ENCODE results near the gene KNCN. TPM values are rescaled to one million over a fixed set of nuclear protein-coding genes. Genes with fewer than 3 reads are reported as not detected.

KNCN gene
- total RNA-seq, 2 donors from 2014 or later, result not detected

GRCh38 chr1:46571691-46572225 lies 20.3 kb upstream of the KNCN start:
- Histone ChIP-seq H3K36me3 (ENCODE audit: control insufficient read depth, insufficient read depth, low read length) (no peaks in the 10 kb centered on the region), H3K4me3 (ENCODE audit: low read length) (no peak overlapping the region), H3K9me3 (ENCODE audit: control insufficient read depth, low read length) (no peaks in the 10 kb centered on the region), H3K27me3 (ENCODE audit: control insufficient read depth, insufficient read depth, low read length, poor library complexity, severe bottlenecking) (no peaks in the 10 kb centered on the region), H3K4me1 (ENCODE audit: control insufficient read depth, insufficient read depth, low read length) (peaks cover 8% of the 10 kb centered on the region), H3K9ac (ENCODE audit: extremely low read depth, low read length, poor library complexity, severe bottlenecking) (no peak overlapping the region), H3K27ac (ENCODE audit: low read depth, low read length) (no peak overlapping the region)
- no peaks in the 10 kb centered on the region for H3K9me3 Mint-ChIP-seq
- no peak for TF ChIP-seq CTCF (conservative IDR thresholded peaks at IDR 0.05)
- no peak for DNase-seq
- H3K27me3 Mint-ChIP-seq (ENCODE audit: insufficient read depth), result no peaks in the 10 kb centered on the region
- H3K4me1 Mint-ChIP-seq, result peaks cover 16% of the 10 kb centered on the region
- H3K4me3 Mint-ChIP-seq, result no peak overlapping the region
- H3K36me3 Mint-ChIP-seq (ENCODE audit: low read depth), result peaks cover 9% of the 10 kb centered on the region
- 71 to 95% methylated on average over 1 to 6 of the region's 6 CpGs for WGBS, 2 experiments (ENCODE audit: insufficient coverage in 1 of 2, insufficient read length in 1 of 2)
- no peak overlapping the region for H3K27ac Mint-ChIP-seq

- no peaks in the 10 kb centered on the region for H3K27me3 Mint-ChIP-seq (ENCODE audit: insufficient read depth)
- no peaks in the 10 kb centered on the region for H3K9me3 Mint-ChIP-seq
- H3K36me3 ChIP-seq (ENCODE audit: control insufficient read depth, insufficient read depth, low read length), result no peaks in the 10 kb centered on the region
- H3K36me3 Mint-ChIP-seq (ENCODE audit: low read depth), result peaks cover 9% of the 10 kb centered on the region
- H3K4me3 Mint-ChIP-seq, result no peak overlapping the region
- no peak for DNase-seq
- no peak for TF ChIP-seq CTCF (conservative IDR thresholded peaks at IDR 0.05)
- no peaks in the 10 kb centered on the region for H3K9me3 ChIP-seq (ENCODE audit: control insufficient read depth, low read length)
- 92 to 95% methylated on average over 11 to 12 of the region's 14 CpGs for WGBS, 2 experiments (ENCODE audit: insufficient coverage in 1 of 2, insufficient read length in 1 of 2)
- H3K4me1 ChIP-seq (ENCODE audit: control insufficient read depth, insufficient read depth, low read length), result no peaks in the 10 kb centered on the region
- no peak overlapping the region for H3K27ac ChIP-seq (ENCODE audit: low read depth, low read length)
- H3K27me3 ChIP-seq (ENCODE audit: control insufficient read depth, insufficient read depth, low read length, poor library complexity, severe bottlenecking), result no peaks in the 10 kb centered on the region
- no peak overlapping the region for H3K9ac ChIP-seq (ENCODE audit: extremely low read depth, low read length, poor library complexity, severe bottlenecking)
- H3K4me3 ChIP-seq (ENCODE audit: low read length), result no peak overlapping the region
- peaks cover 1% of the 10 kb centered on the region for H3K4me1 Mint-ChIP-seq
- H3K27ac Mint-ChIP-seq, result no peak overlapping the region
Measured at GRCh38 chr1:46569884-46570725, 18.7 kb upstream of the KNCN start.

GRCh38 chr1:46569116-46569515 lies 17.7 kb upstream of the KNCN start:
- Mint-ChIP-seq H3K27ac (peak overlapping the region; percentile 3), H3K9me3 (no peaks in the 10 kb centered on the region), H3K4me3 (no peak overlapping the region), H3K27me3 (ENCODE audit: insufficient read depth) (no peaks in the 10 kb centered on the region), H3K4me1 (no peaks in the 10 kb centered on the region), H3K36me3 (ENCODE audit: low read depth) (peaks cover 13% of the 10 kb centered on the region)
- H3K9me3 ChIP-seq (ENCODE audit: control insufficient read depth, low read length), result no peaks in the 10 kb centered on the region
- H3K4me3 ChIP-seq (ENCODE audit: low read length), result no peak overlapping the region
- no peaks in the 10 kb centered on the region for H3K27me3 ChIP-seq (ENCODE audit: control insufficient read depth, insufficient read depth, low read length, poor library complexity, severe bottlenecking)
- H3K36me3 ChIP-seq (ENCODE audit: control insufficient read depth, insufficient read depth, low read length), result no peaks in the 10 kb centered on the region
- no peaks in the 10 kb centered on the region for H3K4me1 ChIP-seq (ENCODE audit: control insufficient read depth, insufficient read depth, low read length)
- no peak for TF ChIP-seq CTCF (conservative IDR thresholded peaks at IDR 0.05)
- 80 to 83% methylated on average over 1 to 4 of the region's 4 CpGs for WGBS, 2 experiments (ENCODE audit: insufficient coverage in 1 of 2, insufficient read length in 1 of 2)
- no peak for DNase-seq
- H3K27ac ChIP-seq (ENCODE audit: low read depth, low read length), result no peak overlapping the region
- no peak overlapping the region for H3K9ac ChIP-seq (ENCODE audit: extremely low read depth, low read length, poor library complexity, severe bottlenecking)
